ENCODE measurements around the gene EIF4E.
"Not testable (repeated sequence)": the region's sequence is repeated elsewhere in the genome, so short reads cannot be mapped to it uniquely, and the experiment has no call there.

Gene EIF4E

GRCh38 chr4:98861100-98861884 lies 67.6 kb downstream of the EIF4E start:
- Histone ChIP-seq H3K9me3 (ENCODE audit: control insufficient read depth, low read length) (no peaks in the 10 kb centered on the region), H3K9ac (ENCODE audit: low read length) (no peak overlapping the region), H3K4me3 (ENCODE audit: low read length) (no peak overlapping the region), H3K4me1 (ENCODE audit: control insufficient read depth, insufficient read depth, low read length) (no peaks in the 10 kb centered on the region), H3K36me3 (ENCODE audit: control insufficient read depth, insufficient read depth, low read length) (no peaks in the 10 kb centered on the region), H3K27me3 (ENCODE audit: control insufficient read depth, insufficient read depth, low read length) (no peaks in the 10 kb centered on the region)

DNA sequence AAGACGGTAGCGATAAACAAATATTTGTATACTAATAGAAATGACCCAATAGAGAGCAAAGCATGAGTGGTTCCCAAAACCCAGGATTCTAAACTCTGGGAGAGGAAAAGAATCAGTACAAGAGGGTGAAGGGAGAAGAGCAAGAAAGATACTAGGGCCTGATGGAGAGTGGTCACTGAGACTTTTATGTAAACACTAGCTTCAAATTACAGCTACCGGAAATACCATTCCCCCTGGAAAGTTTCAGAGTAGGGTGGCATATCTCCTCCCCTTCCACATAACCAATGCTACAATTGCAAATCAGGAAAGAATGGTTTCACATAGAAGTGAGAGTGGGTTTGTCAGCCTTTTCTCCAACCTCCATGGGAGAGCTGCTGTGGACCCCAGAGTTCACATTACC lies 77.1 kb downstream of the EIF4E start:
- Histone ChIP-seq H3K27me3 (ENCODE audit: control insufficient read depth, insufficient read depth, low read length) (no peaks in the 10 kb centered on the region), H3K36me3 (ENCODE audit: control insufficient read depth, insufficient read depth, low read length) (no peaks in the 10 kb centered on the region), H3K9ac (ENCODE audit: low read length) (no peak overlapping the region), H3K4me3 (ENCODE audit: low read length) (no peak overlapping the region), H3K9me3 (ENCODE audit: control insufficient read depth, low read length) (no peaks in the 10 kb centered on the region), H3K4me1 (ENCODE audit: control insufficient read depth, insufficient read depth, low read length) (no peaks in the 10 kb centered on the region)

DNA sequence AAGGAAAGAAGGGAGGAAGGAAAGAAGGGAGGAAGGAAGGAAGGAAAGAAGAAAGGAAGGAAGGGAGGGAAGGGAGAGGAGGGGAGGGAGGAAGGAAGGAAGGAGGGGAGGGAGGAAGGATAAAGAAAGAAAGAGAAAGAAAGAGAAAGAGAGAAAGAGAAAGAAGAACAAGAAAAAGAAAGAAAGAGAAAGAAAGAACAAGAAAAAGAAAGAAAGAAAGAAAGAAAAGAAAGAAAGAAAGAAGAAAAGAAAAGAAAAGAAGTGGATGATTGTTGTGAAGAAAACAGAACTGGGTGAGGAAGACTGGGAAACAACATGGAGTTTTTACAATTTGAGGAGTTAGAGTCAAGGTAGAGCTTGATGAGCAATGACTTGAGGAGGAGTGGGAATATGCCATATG lies 78.0 kb downstream of the EIF4E start:
- Histone ChIP-seq H3K36me3 (ENCODE audit: control insufficient read depth, insufficient read depth, low read length) (no peaks in the 10 kb centered on the region), H3K9me3 (ENCODE audit: control insufficient read depth, low read length) (no peaks in the 10 kb centered on the region), H3K4me1 (ENCODE audit: control insufficient read depth, insufficient read depth, low read length) (no peaks in the 10 kb centered on the region), H3K9ac (ENCODE audit: low read length) (no peak overlapping the region), H3K27me3 (ENCODE audit: control insufficient read depth, insufficient read depth, low read length) (no peaks in the 10 kb centered on the region), H3K4me3 (ENCODE audit: low read length) (no peak overlapping the region)

DNA sequence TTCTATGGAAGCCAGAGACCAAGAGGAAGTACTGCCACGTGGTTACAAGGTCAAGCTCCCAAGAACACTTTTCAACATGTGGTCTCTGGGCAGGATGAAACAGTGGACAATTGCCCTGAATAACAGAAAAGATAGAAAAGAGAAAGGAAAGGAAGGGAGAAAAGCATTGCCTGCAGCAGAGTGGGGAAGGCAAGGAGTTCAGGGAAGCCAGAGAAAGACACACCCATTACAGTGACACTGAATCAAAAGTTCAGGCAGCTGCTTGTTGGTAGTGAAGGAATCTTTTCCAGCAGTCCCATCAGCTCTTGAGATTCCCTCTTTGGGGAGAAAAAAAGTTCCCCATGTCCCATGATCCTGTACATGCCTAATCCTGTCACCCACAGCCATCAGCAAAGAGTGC lies 80.5 kb downstream of the EIF4E start:
- Histone ChIP-seq H3K4me1 (ENCODE audit: control insufficient read depth, insufficient read depth, low read length) (no peaks in the 10 kb centered on the region), H3K4me3 (ENCODE audit: low read length) (no peak overlapping the region), H3K36me3 (ENCODE audit: control insufficient read depth, insufficient read depth, low read length) (no peaks in the 10 kb centered on the region), H3K9me3 (ENCODE audit: control insufficient read depth, low read length) (no peaks in the 10 kb centered on the region), H3K27me3 (ENCODE audit: control insufficient read depth, insufficient read depth, low read length) (no peaks in the 10 kb centered on the region), H3K9ac (ENCODE audit: low read length) (no peak overlapping the region)

- no peaks in the 10 kb centered on the region for H3K36me3 ChIP-seq (ENCODE audit: control insufficient read depth, insufficient read depth, low read length)
- H3K27me3 ChIP-seq (ENCODE audit: control insufficient read depth, insufficient read depth, low read length), result no peaks in the 10 kb centered on the region
- H3K4me1 ChIP-seq (ENCODE audit: control insufficient read depth, insufficient read depth, low read length), result no peaks in the 10 kb centered on the region
- no peak overlapping the region for H3K4me3 ChIP-seq (ENCODE audit: low read length)
- no peaks in the 10 kb centered on the region for H3K9me3 ChIP-seq (ENCODE audit: control insufficient read depth, low read length)
- no peak overlapping the region for H3K9ac ChIP-seq (ENCODE audit: low read length)
Measured at GRCh38 chr4:98845960-98846359, 83.0 kb downstream of the EIF4E start.

DNA sequence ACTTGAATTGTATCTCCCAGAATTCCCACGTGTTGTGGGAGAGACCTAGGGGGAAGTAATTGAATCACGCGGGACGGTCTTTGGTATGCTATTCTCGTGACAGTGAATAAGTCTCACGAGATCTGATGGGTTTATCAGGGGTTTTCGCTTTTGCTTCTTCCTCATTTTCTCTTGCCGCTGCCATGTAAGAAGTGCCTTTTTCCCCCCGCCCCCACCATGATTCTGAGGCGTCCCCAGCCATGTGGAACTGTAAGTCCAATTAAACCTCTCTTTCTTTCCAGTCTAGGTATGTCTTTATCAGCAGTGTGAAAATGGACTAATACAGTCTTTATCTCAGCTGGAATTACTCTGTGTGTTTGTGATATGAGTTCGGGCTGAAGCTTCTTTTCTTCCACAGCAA lies 86.0 kb downstream of the EIF4E start:
- not testable (repeated sequence) for H3K9me3 ChIP-seq (ENCODE audit: control insufficient read depth, low read length); H3K9ac ChIP-seq (ENCODE audit: low read length); H3K4me3 ChIP-seq (ENCODE audit: low read length); H3K4me1 ChIP-seq (ENCODE audit: control insufficient read depth, insufficient read depth, low read length); H3K36me3 ChIP-seq (ENCODE audit: control insufficient read depth, insufficient read depth, low read length); H3K27me3 ChIP-seq (ENCODE audit: control insufficient read depth, insufficient read depth, low read length)

DNA sequence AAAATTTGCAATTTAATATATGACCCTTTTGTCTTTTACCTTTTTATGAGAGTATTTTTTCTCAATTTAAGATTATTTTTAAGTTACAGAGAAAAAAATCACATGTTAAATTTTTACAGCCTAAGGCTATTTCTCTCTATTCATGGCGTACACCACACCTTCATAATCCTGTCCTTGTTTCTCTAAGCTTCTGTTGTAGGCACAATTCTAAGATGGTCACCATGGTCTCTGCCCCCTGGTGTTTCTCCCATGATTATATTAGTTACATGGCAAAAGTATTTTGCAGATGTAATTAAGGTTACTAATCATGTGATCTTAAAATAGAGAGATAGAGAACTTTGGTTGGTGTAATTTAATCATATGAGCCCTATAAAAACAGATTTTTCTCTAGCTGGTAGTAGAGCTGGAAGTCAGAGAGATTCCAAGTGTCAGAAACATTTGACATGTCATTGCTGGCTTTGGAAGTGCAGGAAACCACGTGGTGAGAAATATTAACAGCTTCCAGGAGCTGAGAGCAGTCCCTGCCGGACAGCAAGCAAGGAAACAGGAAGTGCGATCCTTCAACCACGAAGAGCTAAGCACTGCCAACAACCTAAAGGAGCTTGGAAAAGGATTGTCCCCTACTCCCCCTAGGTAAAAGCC lies 89.8 kb downstream of the EIF4E start:
- Histone ChIP-seq H3K27me3 (ENCODE audit: control insufficient read depth, insufficient read depth, low read length) (no peaks in the 10 kb centered on the region), H3K9ac (ENCODE audit: low read length) (no peak overlapping the region), H3K36me3 (ENCODE audit: control insufficient read depth, insufficient read depth, low read length) (no peaks in the 10 kb centered on the region), H3K4me1 (ENCODE audit: control insufficient read depth, insufficient read depth, low read length) (no peaks in the 10 kb centered on the region), H3K4me3 (ENCODE audit: low read length) (no peak overlapping the region), H3K9me3 (ENCODE audit: control insufficient read depth, low read length) (no peaks in the 10 kb centered on the region)

GRCh38 chr4:98838531-98838930 lies 90.4 kb downstream of the EIF4E start:
- Histone ChIP-seq H3K27me3 (ENCODE audit: control insufficient read depth, insufficient read depth, low read length) (no peaks in the 10 kb centered on the region), H3K4me1 (ENCODE audit: control insufficient read depth, insufficient read depth, low read length) (no peaks in the 10 kb centered on the region), H3K9me3 (ENCODE audit: control insufficient read depth, low read length) (no peaks in the 10 kb centered on the region), H3K9ac (ENCODE audit: low read length) (no peak overlapping the region), H3K36me3 (ENCODE audit: control insufficient read depth, insufficient read depth, low read length) (no peaks in the 10 kb centered on the region), H3K4me3 (ENCODE audit: low read length) (no peak overlapping the region)

- no peaks in the 10 kb centered on the region for H3K36me3 ChIP-seq (ENCODE audit: control insufficient read depth, insufficient read depth, low read length)
- H3K4me1 ChIP-seq (ENCODE audit: control insufficient read depth, insufficient read depth, low read length), result no peaks in the 10 kb centered on the region
- H3K9me3 ChIP-seq (ENCODE audit: control insufficient read depth, low read length), result no peaks in the 10 kb centered on the region
- H3K27me3 ChIP-seq (ENCODE audit: control insufficient read depth, insufficient read depth, low read length), result no peaks in the 10 kb centered on the region
- H3K9ac ChIP-seq (ENCODE audit: low read length), result no peak overlapping the region
- no peak overlapping the region for H3K4me3 ChIP-seq (ENCODE audit: low read length)
Measured at GRCh38 chr4:98833384-98833783, 95.5 kb downstream of the EIF4E start.

- H3K9me3 ChIP-seq (ENCODE audit: control insufficient read depth, low read length); H3K9ac ChIP-seq (ENCODE audit: low read length); H3K36me3 ChIP-seq (ENCODE audit: control insufficient read depth, insufficient read depth, low read length); H3K4me3 ChIP-seq (ENCODE audit: low read length); H3K4me1 ChIP-seq (ENCODE audit: control insufficient read depth, insufficient read depth, low read length); H3K27me3 ChIP-seq (ENCODE audit: control insufficient read depth, insufficient read depth, low read length): not testable (repeated sequence)
Measured at GRCh38 chr4:98831036-98831435, 97.9 kb downstream of the EIF4E start.

All from mucosa of stomach (tissue), 1 donor.